Gastrocnemius medialis (tissue), 4 donors: ENCODE measurements around the gene KRTDAP. TPM values are rescaled to one million over a fixed set of nuclear protein-coding genes. Genes with fewer than 3 reads are reported as not detected.

Source experiments
- ATAC-seq, 2 donors: fragments of 150-250 bp; one replicate each; pipeline ENCODE4 v1.9.1; 2016
- DNase-seq, 2 donors: peaks; one replicate each; pipeline ENCODE4 v3.0.0-alpha.2; 2019
- H3K27ac ChIP-seq, 4 donors: fragments of 200-600 bp; sonication (generic); 1 replicate in 1 of 4; 2 replicates in 3 of 4; pipeline ENCODE4 v1.5.1; 2016 to 2018; ENCODE audit warnings: mild to moderate bottlenecking in 2 of 4, moderate library complexity in 1 of 4
- H3K27me3 ChIP-seq, 3 donors: fragments of 200-600 bp; sonication (generic) in 2 of 3; 1 replicate in 1 of 3; 2 replicates in 2 of 3; pipeline versions ENCODE4 v1.5.1 to v1.6.0; 2016 to 2019; ENCODE audit warnings: mild to moderate bottlenecking in 1 of 3, moderate library complexity in 1 of 3
- H3K36me3 ChIP-seq, 2 donors: fragments of 200-600 bp; sonication (generic) in 1 of 2; one replicate each; pipeline ENCODE4 v1.5.1; 2017 to 2018
- H3K4me1 ChIP-seq, 2 donors: fragments of 200-600 bp; sonication (generic) in 1 of 2; one replicate each; pipeline ENCODE4 v1.5.1; 2016 to 2017; ENCODE audit warnings: mild to moderate bottlenecking in 2 of 2
- H3K4me3 ChIP-seq, 4 donors: fragments of 200-600 bp; sonication (generic) in 3 of 4; 1 replicate in 1 of 4; 2 replicates in 3 of 4; pipeline ENCODE4 v1.5.1; 2016 to 2019; ENCODE audit warnings: mild to moderate bottlenecking in 2 of 4
- H3K9me3 ChIP-seq, 3 donors: fragments of 200-600 bp; sonication (generic) in 2 of 3; 1 replicate in 1 of 3; 2 replicates in 2 of 3; pipeline ENCODE4 v1.5.1; 2016 to 2019
- CTCF ChIP-seq, 5 experiments: fragments of 450-650 bp in 3 of 5; fragments of 200-600 bp in 2 of 5; sonication (generic) in 2 of 5; IDR thresholded peaks in 4 of 5; conservative IDR thresholded peaks in 1 of 5; 1 replicate in 4 of 5; 2 replicates in 1 of 5; pipeline ENCODE4 v1.5.1; 2016 to 2019; ENCODE audit warnings: antibody characterized with exemption in 5 of 5, mild to moderate bottlenecking in 3 of 5, moderate library complexity in 3 of 5
- POLR2A ChIP-seq, 2 donors: fragments of 450-650 bp; IDR thresholded peaks; one replicate each; pipeline ENCODE4 v1.6.1; 2017; ENCODE audit warnings: antibody characterized with exemption in 2 of 2, mild to moderate bottlenecking in 2 of 2, moderate library complexity in 2 of 2
- in situ Hi-C, 4 donors: fragments of 200-750 bp; cut with MboI; loops; one replicate each; pipeline versions ENCODE4 v1.15.0 to v1.8.0; 2017; ENCODE audit warnings: low sequenced_read_pairs in 4 of 4
- intact Hi-C: fragments of 100-400 bp; cut with DNase I; formaldehyde crosslinking; loops from one replicate; pipeline ENCODE4 v1.15.1; 2023; ENCODE audit warnings: low total_unique reads
- total RNA-seq, 4 donors: library from RNA; depleted of rRNA; stranded (reverse); fragments of >200 nt; gene quantifications; one replicate each; pipeline versions ENCODE4 v1.1.0 to v1.2.3, GENCODE V29; 2016

Gene KRTDAP
- total RNA-seq, 4 donors from 2014 or later = not detected

- H3K27me3 ChIP-seq = no peaks in the 10 kb centered on the region
- DNase-seq = no peak
- H3K4me1 ChIP-seq = no peaks in the 10 kb centered on the region
- H3K9me3 ChIP-seq = no peaks in the 10 kb centered on the region
- in situ Hi-C loops = no loop called here
- intact Hi-C loops = no loop called here
- ATAC-seq = no peak
- H3K4me3 ChIP-seq = no peak overlapping the region
- H3K36me3 ChIP-seq = no peaks in the 10 kb centered on the region
- TF ChIP-seq CTCF (IDR thresholded peaks at IDR 0.05 in 4 of 5, conservative IDR thresholded peaks at IDR 0.05 in 1 of 5) (no peak), POLR2A (IDR thresholded peaks at IDR 0.05) (no peak)
- H3K27ac ChIP-seq = no peak overlapping the region
Measured at GRCh38 chr19:35486268-35486708, 4.0 kb downstream of the KRTDAP start.

GRCh38 chr19:35484252-35485036 is 5.8 kb downstream of the KRTDAP start:
- H3K9me3 ChIP-seq = no peaks in the 10 kb centered on the region
- ATAC-seq = no peak
- no peaks in the 10 kb centered on the region for H3K4me1 ChIP-seq
- no peaks in the 10 kb centered on the region for H3K27me3 ChIP-seq
- intact Hi-C loops (no loop called here), in situ Hi-C loops (no loop called here)
- no peaks in the 10 kb centered on the region for H3K36me3 ChIP-seq
- no peak for DNase-seq
- H3K4me3 ChIP-seq = no peak overlapping the region
- no peak overlapping the region for H3K27ac ChIP-seq
- TF ChIP-seq CTCF (IDR thresholded peaks at IDR 0.05 in 4 of 5, conservative IDR thresholded peaks at IDR 0.05 in 1 of 5) (no peak), POLR2A (IDR thresholded peaks at IDR 0.05) (no peak)

GRCh38 chr19:35483089-35483488 is 7.2 kb downstream of the KRTDAP start:
- intact Hi-C loops = no loop called here
- ATAC-seq (no peak), DNase-seq (no peak)
- no peaks in the 10 kb centered on the region for H3K4me1 ChIP-seq
- no peaks in the 10 kb centered on the region for H3K27me3 ChIP-seq
- in situ Hi-C loops = no loop called here
- H3K4me3 ChIP-seq = no peak overlapping the region
- TF ChIP-seq CTCF (IDR thresholded peaks at IDR 0.05 in 4 of 5, conservative IDR thresholded peaks at IDR 0.05 in 1 of 5) (no peak), POLR2A (IDR thresholded peaks at IDR 0.05) (no peak)
- no peaks in the 10 kb centered on the region for H3K9me3 ChIP-seq
- H3K36me3 ChIP-seq = no peaks in the 10 kb centered on the region
- H3K27ac ChIP-seq = no peak overlapping the region

GRCh38 chr19:35478794-35479677 is 11.2 kb downstream of the KRTDAP start:
- DNase-seq (no peak), ATAC-seq (no peak)
- in situ Hi-C loops = loop anchor here in 1 of 4 donors (10.0 kb wide), 1 partner anchor 124 kb away; the partner anchor contains the start of gene FFAR3
- H3K9me3 ChIP-seq = no peaks in the 10 kb centered on the region
- TF ChIP-seq POLR2A (IDR thresholded peaks at IDR 0.05) (no peak), CTCF (IDR thresholded peaks at IDR 0.05 in 4 of 5, conservative IDR thresholded peaks at IDR 0.05 in 1 of 5) (no peak)
- no peaks in the 10 kb centered on the region for H3K27me3 ChIP-seq
- H3K4me1 ChIP-seq = no peaks in the 10 kb centered on the region
- no peaks in the 10 kb centered on the region for H3K36me3 ChIP-seq
- no peak overlapping the region for H3K4me3 ChIP-seq
- no peak overlapping the region for H3K27ac ChIP-seq
- intact Hi-C loops = no loop called here
